OCI-LY7 (cell line): ENCODE results near the gene CELF1. TPM values are rescaled to one million over a fixed set of nuclear protein-coding genes. Genes with fewer than 3 reads are reported as not detected.

Source experiments
- BruUV-seq: library from RNA; stranded (reverse); fragments of 400-500 nt; replicated peaks from 2 replicates; lab custom pipeline; 2021; lab: Mats Ljungman, UMichigan
- CTCF ChIA-PET: fragments of 300-600 bp; sonication (Branson Sonifier 250); formaldehyde crosslinking; loops from one replicate; lab custom pipeline; 2022; ENCODE audit warnings: antibody characterized with exemption; ENCODE audit not compliant: unreplicated experiment; lab: Charles Lee
- POLR2A ChIA-PET: fragments of 300-600 bp; sonication (Branson Sonifier 250); formaldehyde crosslinking; loops from one replicate; lab custom pipeline; 2022; ENCODE audit warnings: antibody characterized with exemption; lab: Charles Lee
- DNase-seq: peaks from one replicate; pipeline ENCODE4 v3.0.0-alpha.2; 2015; ENCODE audit warnings: low spot score
- H2AFZ ChIP-seq: fragments of 200-600 bp; sonication (generic), shearing (Covaris generic); 2 replicates; pipeline ENCODE4 v1.6.1; 2014; ENCODE audit warnings: mild to moderate bottlenecking, antibody characterized with exemption, low read length, moderate library complexity
- H3K27ac ChIP-seq: fragments of 200-600 bp; sonication (generic); 2 replicates; pipeline ENCODE4 v1.5.1; 2014; ENCODE audit warnings: mixed run types, low read depth, mild to moderate bottlenecking, moderate library complexity, low read length, inconsistent platforms; ENCODE audit not compliant: poor library complexity, severe bottlenecking
- H3K36me3 ChIP-seq: fragments of 200-600 bp; sonication (generic); 2 replicates; pipeline ENCODE4 v1.6.1; 2014; ENCODE audit warnings: mild to moderate bottlenecking, antibody characterized with exemption, low read length, moderate library complexity, mixed read lengths; ENCODE audit not compliant: insufficient read depth
- H3K4me1 ChIP-seq: fragments of 200-600 bp; sonication (generic); 2 replicates; pipeline ENCODE4 v1.5.1; 2014; ENCODE audit warnings: mild to moderate bottlenecking, low read length; ENCODE audit not compliant: insufficient read depth, poor library complexity, severe bottlenecking
- H3K4me2 ChIP-seq: fragments of 200-600 bp; sonication (generic); 2 replicates; pipeline ENCODE4 v1.6.1; 2014; ENCODE audit warnings: mild to moderate bottlenecking, low read length
- H3K4me3 ChIP-seq: fragments of 200-600 bp; sonication (generic); 2 replicates; pipeline ENCODE4 v1.5.1; 2014; ENCODE audit warnings: mild to moderate bottlenecking, low read depth, low read length; ENCODE audit not compliant: poor library complexity, severe bottlenecking
- H3K79me2 ChIP-seq: fragments of 200-600 bp; sonication (generic); 2 replicates; pipeline ENCODE4 v1.6.1; 2016; ENCODE audit warnings: low read depth, mild to moderate bottlenecking, low read length, moderate library complexity, mixed read lengths; ENCODE audit not compliant: insufficient read depth
- H3K9me2 ChIP-seq: fragments of 200-600 bp; sonication (generic); 2 replicates; pipeline ENCODE4 v1.6.1; 2016; ENCODE audit warnings: mild to moderate bottlenecking, low read length, mixed read lengths; ENCODE audit not compliant: insufficient read depth
- H3K9me3 ChIP-seq: fragments of 200-600 bp; sonication (generic); 2 replicates; pipeline ENCODE4 v1.6.1; 2014; ENCODE audit warnings: mild to moderate bottlenecking, mixed run types, low read length, mixed read lengths
- H4K20me1 ChIP-seq: fragments of 200-600 bp; sonication (generic); 2 replicates; pipeline ENCODE4 v1.6.1; 2014; ENCODE audit warnings: mild to moderate bottlenecking, antibody characterized with exemption, low read length, moderate library complexity, mixed read lengths; ENCODE audit not compliant: insufficient read depth
- CTCF ChIP-seq: fragments of 200-600 bp; sonication (generic); conservative IDR thresholded peaks from 2 replicates; pipeline ENCODE4 v1.5.1; 2014; ENCODE audit warnings: mild to moderate bottlenecking, antibody characterized with exemption, low read length, moderate library complexity, mixed read lengths
- EZH2phosphoT487 ChIP-seq: fragments of 200-600 bp; sonication (generic); IDR thresholded peaks from 2 replicates; pipeline ENCODE4 v1.6.1; 2018; ENCODE audit warnings: low read depth, borderline replicate concordance, mild to moderate bottlenecking, mixed run types, antibody characterized with exemption, low read length, moderate library complexity, mixed read lengths
- intact Hi-C: fragments of 100-400 bp; cut with micrococcal nuclease; formaldehyde crosslinking; loops from one replicate; pipeline ENCODE4 v1.10.0; 2022; ENCODE audit not compliant: unreplicated experiment
- total RNA-seq, 2 experiments: library from RNA; depleted of rRNA in 1 of 2; stranded (reverse); fragments of >200 nt in 1 of 2; shearing (Covaris generic) in 1 of 2; gene quantifications; 2 replicates each; pipeline ENCODE4 v1.2.3, GENCODE V29; 2014 to 2022

CELF1 gene
- total RNA-seq, 2 experiments from 2014 or later, result 87.4 to 143 TPM

GRCh38 chr11:47524291-47524874 lies 28.5 kb downstream of the CELF1 start:
- DNase-seq, result no peak
- TF ChIP-seq EZH2phosphoT487 (no peak), CTCF (no peak)
- H3K4me3 ChIP-seq, result no peak overlapping the region
- peaks cover 98% of the 10 kb centered on the region for H3K79me2 ChIP-seq
- peaks cover 27% of the 10 kb centered on the region for H3K4me1 ChIP-seq
- no peaks in the 10 kb centered on the region for H3K9me2 ChIP-seq
- H3K36me3 ChIP-seq, result peaks cover 36% of the 10 kb centered on the region; the same call in 1 of the 2 replicates
- peak overlapping the region; percentile 50 for H3K4me2 ChIP-seq
- ChIA-PET POLR2A (interaction anchor here (0.8 to 1.7 kb wide), 5 partner anchors 8 to 28 kb away, joined by 3 to 6 read pairs (median 4); no protein-coding TSS in a partner anchor), CTCF (no interaction called here)
- peaks cover 24% of the 10 kb centered on the region for H4K20me1 ChIP-seq
- intact Hi-C loops, result no loop called here
- no peak overlapping the region for H2AFZ ChIP-seq
- no TSS peak for BruUV-seq
- no peak overlapping the region for H3K27ac ChIP-seq
- H3K9me3 ChIP-seq, result no peaks in the 10 kb centered on the region

DNA sequence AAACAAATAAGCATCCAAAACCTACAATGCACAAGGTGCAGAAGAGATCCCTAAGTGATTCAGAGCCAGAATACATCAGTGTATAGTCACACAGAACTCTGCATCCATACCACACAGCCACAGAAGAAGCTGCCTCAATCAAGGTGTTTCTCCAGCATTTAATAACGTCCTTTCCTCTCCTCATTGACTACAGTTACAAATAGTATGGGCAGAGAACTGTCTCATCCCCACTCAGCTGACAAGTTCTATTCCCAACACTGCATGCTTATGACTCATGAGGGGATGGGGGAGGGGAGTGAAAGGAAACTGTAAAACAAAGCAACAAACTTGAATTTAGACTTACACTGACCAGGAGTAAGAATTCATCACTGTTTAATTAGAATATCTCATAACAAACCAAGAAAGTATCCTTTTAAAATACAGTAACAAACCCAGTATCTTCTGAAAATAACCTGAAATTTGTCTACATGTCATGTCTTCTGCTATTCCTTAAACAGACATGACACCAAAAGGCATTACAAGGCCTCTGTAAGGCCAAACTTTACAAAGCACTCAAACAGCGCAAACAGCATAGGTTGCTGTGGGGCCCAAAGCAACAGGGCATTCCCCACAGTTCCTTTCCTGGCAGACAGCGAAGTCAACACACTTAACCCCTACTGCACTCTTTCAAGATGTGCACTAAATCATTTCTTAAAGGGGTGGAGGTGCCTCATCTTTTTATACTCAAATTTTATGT lies 29.3 kb downstream of the CELF1 start:
- H4K20me1 ChIP-seq, result peaks cover 26% of the 10 kb centered on the region

More for the DNA sequence above, 29.3 kb downstream of the CELF1 start:
- Histone ChIP-seq H2AFZ (no peak overlapping the region), H3K4me3 (no peak overlapping the region), H3K9me2 (no peaks in the 10 kb centered on the region), H3K4me1 (peaks cover 32% of the 10 kb centered on the region), H3K4me2 (peak overlapping the region; percentile 50), H3K27ac (peak overlapping the region; percentile 9), H3K36me3 (peaks cover 33% of the 10 kb centered on the region; the same call in 1 of the 2 replicates), H3K79me2 (peaks cover 98% of the 10 kb centered on the region), H3K9me3 (no peaks in the 10 kb centered on the region)
- intact Hi-C loops, result no loop called here
- CTCF ChIA-PET, result no interaction called here
- BruUV-seq, result no TSS peak
- POLR2A ChIA-PET, result interaction anchor here (0.7 to 1.7 kb wide), 8 partner anchors 9 to 339 kb away, joined by 3 to 6 read pairs (median 4); no protein-coding TSS in a partner anchor
- TF ChIP-seq CTCF, result no peak
- no peak for DNase-seq
